H9 (cell line): ENCODE data around the gene CCDC149. TPM values are rescaled to one million over a fixed set of nuclear protein-coding genes. Genes with fewer than 3 reads are reported as not detected.

ENCODE experiments used
- DNase-seq: peaks from one replicate; pipeline ENCODE4 v3.0.0-alpha.2; 2017
- H2AFZ ChIP-seq: one replicate; pipeline ENCODE4 v1.6.1; 2013; ENCODE audit warnings: mild to moderate bottlenecking, low read length, control low read depth, moderate library complexity
- H2AK5ac ChIP-seq: 2 replicates; pipeline ENCODE4 v1.6.1; 2013; ENCODE audit warnings: low read length, control low read depth, mixed read lengths; ENCODE audit not compliant: insufficient read length
- H2BK120ac ChIP-seq: one replicate; pipeline ENCODE4 v1.6.1; 2013; ENCODE audit warnings: low read depth, mild to moderate bottlenecking, low read length, control low read depth, inconsistent platforms; ENCODE audit not compliant: poor library complexity, severe bottlenecking
- H2BK12ac ChIP-seq: 2 replicates; pipeline ENCODE4 v1.6.1; 2013; ENCODE audit warnings: low read length, control low read depth, mixed read lengths, low read depth; ENCODE audit not compliant: insufficient read length
- H2BK15ac ChIP-seq: 2 replicates; pipeline ENCODE4 v1.6.1; 2013; ENCODE audit warnings: low read depth, low read length, control low read depth
- H2BK20ac ChIP-seq: one replicate; pipeline ENCODE4 v1.6.1; 2013; ENCODE audit warnings: low read depth, mild to moderate bottlenecking, low read length, control low read depth, inconsistent platforms; ENCODE audit not compliant: poor library complexity, severe bottlenecking
- H2BK5ac ChIP-seq: 2 replicates; pipeline ENCODE4 v1.6.1; 2013; ENCODE audit warnings: low read length, control low read depth, mixed read lengths; ENCODE audit not compliant: insufficient read length
- H3K14ac ChIP-seq: 2 replicates; pipeline ENCODE4 v1.6.1; 2013; ENCODE audit warnings: low read length, control low read depth; ENCODE audit not compliant: insufficient read depth
- H3K18ac ChIP-seq: 2 replicates; pipeline ENCODE4 v1.6.1; 2013; ENCODE audit warnings: low read depth, mild to moderate bottlenecking, mixed read lengths, low read length, control low read depth; ENCODE audit not compliant: insufficient read length
- H3K23ac ChIP-seq: 2 replicates; pipeline ENCODE4 v1.6.1; 2013; ENCODE audit warnings: low read length, control low read depth, mixed read lengths, low read depth; ENCODE audit not compliant: insufficient read length
- H3K23me2 ChIP-seq: 2 replicates; pipeline ENCODE4 v1.6.1; 2013; ENCODE audit warnings: low read depth, mild to moderate bottlenecking, mixed read lengths, low read length, control low read depth; ENCODE audit not compliant: insufficient read length, poor library complexity, severe bottlenecking
- H3K27ac ChIP-seq: 2 replicates; pipeline ENCODE4 v1.5.1; 2013; ENCODE audit warnings: low read length, control low read depth, mixed read lengths, low read depth; ENCODE audit not compliant: insufficient read length
- H3K27me3 ChIP-seq: 2 replicates; pipeline ENCODE4 v1.6.1; 2013; ENCODE audit warnings: low read length, control low read depth, inconsistent platforms; ENCODE audit not compliant: insufficient read depth
- H3K4ac ChIP-seq: 2 replicates; pipeline ENCODE4 v1.6.1; 2013; ENCODE audit warnings: low read depth, mild to moderate bottlenecking, control low read depth, inconsistent platforms, low read length, moderate library complexity
- H3K4me1 ChIP-seq: 2 replicates; pipeline ENCODE4 v1.6.1; 2013; ENCODE audit warnings: low read length, control low read depth, inconsistent platforms; ENCODE audit not compliant: insufficient read depth
- H3K4me2 ChIP-seq: 2 replicates; pipeline ENCODE4 v1.6.1; 2013; ENCODE audit warnings: low read length, control low read depth, mixed read lengths; ENCODE audit not compliant: insufficient read length, insufficient read depth
- H3K56ac ChIP-seq: 2 replicates; pipeline ENCODE4 v1.6.1; 2013; ENCODE audit warnings: low read depth, mild to moderate bottlenecking, mixed read lengths, low read length, control low read depth; ENCODE audit not compliant: insufficient read length
- H3K79me1 ChIP-seq: 2 replicates; pipeline ENCODE4 v1.6.1; 2013; ENCODE audit warnings: low read depth, mild to moderate bottlenecking, moderate library complexity, low read length, control low read depth, inconsistent platforms; ENCODE audit not compliant: insufficient read depth, poor library complexity, severe bottlenecking
- H3K79me2 ChIP-seq: 2 replicates; pipeline ENCODE4 v1.6.1; 2013; ENCODE audit warnings: low read length, control low read depth, inconsistent platforms; ENCODE audit not compliant: insufficient read depth
- H3K9ac ChIP-seq: 2 replicates; pipeline ENCODE4 v1.6.1; 2013; ENCODE audit warnings: low read length, control low read depth, mixed read lengths; ENCODE audit not compliant: insufficient read length; ENCODE audit errors: extremely low read depth
- H3K9me3 ChIP-seq: one replicate; pipeline ENCODE4 v1.6.1; 2013; ENCODE audit warnings: low read depth, low read length, inconsistent platforms; ENCODE audit not compliant: control insufficient read depth
- H3T11ph ChIP-seq: one replicate; pipeline ENCODE4 v1.6.1; 2013; ENCODE audit warnings: mild to moderate bottlenecking, low read length, control low read depth, inconsistent platforms
- H4K20me1 ChIP-seq: one replicate; pipeline ENCODE4 v1.6.1; 2013; ENCODE audit not compliant: control insufficient read depth, insufficient read length, insufficient read depth
- H4K5ac ChIP-seq: 2 replicates; pipeline ENCODE4 v1.6.1; 2013; ENCODE audit warnings: low read depth, mild to moderate bottlenecking, mixed read lengths, low read length, control low read depth; ENCODE audit not compliant: insufficient read length
- H4K8ac ChIP-seq: replicated peaks from 2 replicates; pipeline ENCODE4 v1.6.1; 2013; ENCODE audit warnings: low read length, control low read depth, mixed read lengths, low read depth; ENCODE audit not compliant: insufficient read length
- H4K91ac ChIP-seq: 2 replicates; pipeline ENCODE4 v1.6.1; 2013; ENCODE audit warnings: low read depth, mild to moderate bottlenecking, moderate library complexity, mixed read lengths, low read length, control low read depth; ENCODE audit not compliant: insufficient read length
- H3K27ac Mint-ChIP-seq, 3 experiments: 2 replicates in 2 of 3; 3 replicates in 1 of 3; pipeline ENCODE4 v1.8.0; 2020 to 2021; ENCODE audit warnings: mixed read lengths in 3 of 3, mild to moderate bottlenecking in 1 of 3, moderate library complexity in 1 of 3
- H3K27me3 Mint-ChIP-seq: 2 replicates; pipeline ENCODE4 v1.8.0; 2021; ENCODE audit warnings: low read depth, mild to moderate bottlenecking, moderate library complexity, mixed read lengths
- H3K36me3 Mint-ChIP-seq, 3 experiments: 2 replicates in 2 of 3; 3 replicates in 1 of 3; pipeline ENCODE4 v1.8.0; 2020 to 2021; ENCODE audit warnings: low read depth in 3 of 3, mixed read lengths in 3 of 3; ENCODE audit not compliant: insufficient read depth in 1 of 3
- H3K4me1 Mint-ChIP-seq, 2 experiments: 2 replicates each; pipeline ENCODE4 v1.8.0; 2020; ENCODE audit warnings: mixed read lengths in 2 of 2
- H3K4me3 Mint-ChIP-seq, 2 experiments: 2 replicates in 1 of 2; 3 replicates in 1 of 2; pipeline ENCODE4 v1.8.0; 2020 to 2021; ENCODE audit warnings: mild to moderate bottlenecking in 2 of 2, mixed read lengths in 2 of 2, moderate library complexity in 1 of 2
- H3K9me3 Mint-ChIP-seq, 2 experiments: 2 replicates in 1 of 2; 3 replicates in 1 of 2; pipeline ENCODE4 v1.8.0; 2020; ENCODE audit warnings: mild to moderate bottlenecking in 2 of 2, mixed read lengths in 2 of 2, moderate library complexity in 1 of 2
- CTCF ChIP-seq: fragments of 200-600 bp; sonication (generic); conservative IDR thresholded peaks from 3 replicates; pipeline ENCODE4 v1.8.0; 2021; ENCODE audit warnings: antibody characterized with exemption, mild to moderate bottlenecking
- WGBS: extraction: QIAGEN DNeasy Blood & Tissue Kit; methylation state at CpG from one replicate; pipeline ENCODE4 v1.1.7; 2013; ENCODE audit warnings: missing lambda C conversion rate, low lambda C conversion rate, mixed read lengths; ENCODE audit not compliant: insufficient read length; ENCODE audit errors: extremely low coverage; 5-methylcytosine and 5-hydroxymethylcytosine counted together
- total RNA-seq: library from RNA; stranded (reverse); gene quantifications from 2 replicates; pipeline ENCODE4 v1.2.1, GENCODE V29; 2021

The CCDC149 gene
- total RNA-seq, 1 experiment from 2014 or later, result 4.5 TPM

- Histone ChIP-seq H2BK15ac (no peak overlapping the region), H3K4me2 (no peak overlapping the region), H3K14ac (no peak overlapping the region), H2BK5ac (no peak overlapping the region), H3T11ph (no peak overlapping the region), H3K79me2 (no peaks in the 10 kb centered on the region), H3K56ac (no peak overlapping the region), H2BK20ac (no peak overlapping the region), H3K18ac (no peak overlapping the region), H4K20me1 (no peaks in the 10 kb centered on the region), H3K23ac (no peak overlapping the region), H4K5ac (no peak overlapping the region), H3K27me3 (no peaks in the 10 kb centered on the region), H3K4me1 (no peaks in the 10 kb centered on the region), H3K23me2 (no peaks in the 10 kb centered on the region), H3K9ac (no peak overlapping the region), H3K79me1 (no peaks in the 10 kb centered on the region), H4K8ac (no peak overlapping the region), H2AFZ (no peak overlapping the region), H3K27ac (no peak overlapping the region), H2BK12ac (no peak overlapping the region), H2AK5ac (no peak overlapping the region), H3K9me3 (no peaks in the 10 kb centered on the region), H3K4ac (no peak overlapping the region), H4K91ac (no peak overlapping the region), H2BK120ac (no peak overlapping the region)
- Mint-ChIP-seq H3K36me3 (peaks cover 4 to 21% (median 4%) of the 10 kb centered on the region in 3 experiments; a peak in 5 of 7 replicates), H3K27ac (no peak overlapping the region), H3K9me3 (peaks cover 15 to 17% of the 10 kb centered on the region in 2 experiments; a peak in 3 of 5 replicates), H3K4me1 (peaks cover 9% of the 10 kb centered on the region in 2 experiments), H3K4me3 (no peak overlapping the region), H3K27me3 (peaks cover 21% of the 10 kb centered on the region)
- TF ChIP-seq CTCF, result no peak
- no peak for DNase-seq
- WGBS, result no CpG with 5 or more reads among the region's 1 CpG
These were observed 17.3 kb upstream of the CCDC149 start for GRCh38 chr4:24930151-24930550.
